ENCODE data around the gene SRSF4.

- no peak for TF ChIP-seq EZH2 (IDR thresholded peaks at IDR 0.05; ENCODE audit: borderline replicate concordance, insufficient read depth, low read length, poor library complexity, severe bottlenecking)
- TF ChIP-seq SMC3 (conservative IDR thresholded peaks at IDR 0.05; ENCODE audit: poor library complexity), result no peak
- TF ChIP-seq TAF1 (IDR thresholded peaks at IDR 0.05; ENCODE audit: low read depth), result no peak
These were observed 60.2 kb downstream of the SRSF4 start for GRCh38 chr1:29121516-29121935.
